GM19328 (cell line): ENCODE data around the gene RASSF7.

Experiments
- ATAC-seq: cut with Tn5 transposase; IDR thresholded peaks from one replicate; pipeline ENCODE4 v1.9.1; 2021; ENCODE audit warnings: mild to moderate bottlenecking, moderate library complexity; ENCODE audit not compliant: unreplicated experiment

RASSF7 gene

DNA sequence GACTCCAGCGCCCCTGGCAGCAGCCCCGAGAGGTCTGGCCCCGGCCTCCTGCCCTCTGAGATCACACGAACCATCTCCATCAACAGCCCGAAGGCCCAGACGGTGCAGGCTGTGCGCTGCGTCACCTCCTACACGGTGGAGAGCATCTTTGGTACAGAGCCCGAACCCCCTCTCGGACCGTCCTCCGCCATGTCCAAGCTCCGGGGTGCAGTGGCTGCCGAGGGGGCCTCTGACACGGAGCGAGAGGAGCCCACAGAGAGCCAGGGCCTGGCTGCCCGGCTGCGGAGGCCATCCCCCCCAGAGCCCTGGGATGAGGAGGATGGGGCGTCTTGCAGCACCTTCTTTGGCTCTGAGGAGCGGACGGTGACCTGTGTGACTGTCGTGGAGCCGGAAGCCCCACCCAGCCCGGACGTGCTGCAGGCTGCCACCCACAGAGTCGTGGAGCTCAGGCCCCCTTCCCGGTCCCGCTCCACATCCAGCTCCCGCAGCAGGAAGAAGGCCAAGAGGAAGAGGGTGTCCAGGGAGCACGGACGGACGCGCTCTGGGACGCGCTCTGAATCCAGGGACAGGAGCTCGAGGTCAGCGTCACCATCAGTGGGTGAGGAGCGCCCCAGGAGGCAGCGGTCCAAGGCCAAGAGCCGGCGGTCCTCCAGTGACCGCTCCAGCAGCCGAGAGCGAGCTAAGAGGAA lies 47.3 kb downstream of the RASSF7 start:
- no peak for ATAC-seq

DNA sequence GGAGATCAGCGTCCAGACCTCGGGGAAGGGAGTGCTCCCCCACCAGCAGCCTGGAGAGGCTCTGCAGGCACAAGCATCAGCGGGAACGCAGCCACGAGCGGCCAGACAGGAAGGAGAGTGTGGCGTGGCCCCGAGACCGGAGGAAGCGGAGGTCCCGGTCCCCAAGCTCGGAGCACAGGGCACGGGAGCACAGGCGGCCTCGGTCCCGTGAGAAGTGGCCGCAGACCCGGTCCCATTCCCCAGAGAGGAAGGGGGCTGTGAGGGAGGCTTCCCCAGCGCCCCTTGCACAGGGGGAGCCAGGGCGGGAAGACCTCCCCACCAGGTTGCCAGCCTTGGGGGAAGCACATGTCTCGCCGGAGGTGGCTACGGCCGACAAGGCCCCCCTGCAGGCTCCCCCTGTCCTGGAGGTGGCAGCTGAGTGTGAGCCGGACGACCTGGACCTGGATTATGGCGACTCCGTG lies 48.1 kb downstream of the RASSF7 start:
- no peak for ATAC-seq

DNA sequence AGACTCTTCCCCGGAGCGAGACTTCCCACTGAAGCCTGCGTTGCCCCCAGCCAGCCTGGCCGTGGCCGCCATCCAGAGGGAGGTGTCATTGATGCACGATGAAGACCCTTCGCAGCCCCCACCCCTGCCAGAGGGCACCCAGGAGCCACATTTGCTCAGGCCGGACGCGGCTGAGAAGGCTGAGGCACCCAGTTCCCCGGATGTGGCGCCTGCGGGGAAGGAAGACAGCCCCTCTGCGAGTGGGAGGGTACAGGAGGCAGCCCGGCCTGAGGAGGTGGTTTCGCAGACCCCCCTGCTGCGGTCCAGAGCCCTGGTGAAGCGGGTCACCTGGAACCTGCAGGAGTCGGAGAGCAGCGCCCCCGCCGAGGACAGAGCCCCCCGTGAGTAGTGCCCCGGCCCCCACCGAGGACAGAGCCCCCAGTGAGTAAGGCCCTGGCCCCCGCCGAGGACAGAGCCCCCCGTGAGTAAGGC lies 48.6 kb downstream of the RASSF7 start:
- no peak for ATAC-seq

DNA sequence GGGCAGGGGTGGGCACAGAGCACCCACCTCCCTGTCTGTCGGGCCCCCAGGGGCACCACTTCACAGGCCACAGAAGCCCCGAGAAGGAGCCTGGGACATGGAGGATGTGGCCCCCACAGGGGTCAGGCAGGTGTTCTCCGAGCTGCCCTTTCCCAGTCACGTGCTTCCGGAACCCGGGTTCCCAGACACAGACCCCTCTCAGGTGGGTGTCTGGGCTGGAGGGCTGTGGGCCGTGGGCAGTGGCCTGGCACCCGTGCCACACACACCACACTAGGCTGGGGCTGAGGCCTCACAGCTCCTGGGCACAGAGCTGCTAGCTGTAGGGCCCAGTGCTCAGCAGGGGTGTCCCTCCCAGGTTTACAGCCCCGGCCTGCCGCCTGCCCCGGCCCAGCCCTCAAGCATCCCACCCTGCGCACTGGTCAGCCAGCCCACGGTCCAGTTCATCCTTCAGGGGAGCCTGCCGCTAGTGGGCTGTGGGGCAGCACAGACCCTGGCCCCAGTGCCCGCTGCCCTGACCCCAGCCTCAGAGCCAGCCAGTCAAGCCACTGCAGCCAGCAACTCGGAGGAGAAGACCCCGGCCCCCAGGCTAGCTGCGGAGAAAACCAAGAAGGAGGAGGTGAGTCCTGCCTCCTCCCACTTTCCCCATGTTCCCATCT lies 49.5 kb downstream of the RASSF7 start:
- no peak for ATAC-seq

DNA sequence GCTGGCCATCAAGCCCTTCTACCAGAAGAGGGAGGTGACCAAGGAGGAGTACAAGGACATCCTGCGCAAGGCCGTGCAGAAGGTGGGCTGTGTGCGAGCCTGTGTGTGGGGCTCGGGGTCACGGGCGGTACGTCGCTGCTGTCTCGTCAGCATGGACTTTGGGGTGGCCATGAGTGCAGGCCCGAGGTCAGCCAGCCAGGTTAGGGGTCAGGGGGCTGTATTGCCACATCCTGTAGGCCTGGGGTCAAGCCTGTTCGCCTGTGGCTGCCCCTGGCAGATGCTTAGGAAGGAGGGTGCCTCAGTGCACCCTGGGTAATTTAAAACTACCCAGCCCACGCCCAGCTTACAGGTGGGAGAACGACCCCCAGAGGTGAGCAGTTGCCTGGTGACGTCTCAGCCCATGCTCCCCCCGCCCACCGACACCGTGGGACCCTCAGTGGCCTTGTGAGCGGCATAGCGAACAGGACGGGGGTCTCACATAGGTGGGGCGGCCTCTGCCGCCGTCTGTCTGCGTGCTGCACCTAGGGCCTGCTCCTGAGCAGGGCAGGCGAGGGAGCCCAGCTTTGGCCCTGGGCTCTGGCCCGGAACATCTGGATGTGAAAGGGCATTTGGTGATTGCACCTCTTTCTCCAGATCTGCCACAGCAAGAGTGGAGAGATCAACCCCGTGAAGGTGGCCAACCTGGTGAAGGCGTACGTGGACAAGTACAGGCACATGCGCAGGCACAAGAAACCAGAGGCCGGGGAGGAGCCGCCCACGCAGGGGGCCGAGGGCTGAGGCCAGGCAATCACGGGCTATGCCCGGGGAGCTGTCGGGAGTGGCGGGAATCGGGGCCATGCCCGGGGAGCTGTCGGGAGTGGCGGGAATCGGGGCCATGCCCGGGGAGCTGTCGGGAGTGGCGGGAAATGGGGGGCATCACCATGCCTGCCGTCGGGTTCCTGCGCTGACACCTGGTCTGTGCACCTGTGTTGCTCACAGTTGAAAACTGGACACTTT lies 50.5 kb downstream of the RASSF7 start:
- no peak for ATAC-seq

DNA sequence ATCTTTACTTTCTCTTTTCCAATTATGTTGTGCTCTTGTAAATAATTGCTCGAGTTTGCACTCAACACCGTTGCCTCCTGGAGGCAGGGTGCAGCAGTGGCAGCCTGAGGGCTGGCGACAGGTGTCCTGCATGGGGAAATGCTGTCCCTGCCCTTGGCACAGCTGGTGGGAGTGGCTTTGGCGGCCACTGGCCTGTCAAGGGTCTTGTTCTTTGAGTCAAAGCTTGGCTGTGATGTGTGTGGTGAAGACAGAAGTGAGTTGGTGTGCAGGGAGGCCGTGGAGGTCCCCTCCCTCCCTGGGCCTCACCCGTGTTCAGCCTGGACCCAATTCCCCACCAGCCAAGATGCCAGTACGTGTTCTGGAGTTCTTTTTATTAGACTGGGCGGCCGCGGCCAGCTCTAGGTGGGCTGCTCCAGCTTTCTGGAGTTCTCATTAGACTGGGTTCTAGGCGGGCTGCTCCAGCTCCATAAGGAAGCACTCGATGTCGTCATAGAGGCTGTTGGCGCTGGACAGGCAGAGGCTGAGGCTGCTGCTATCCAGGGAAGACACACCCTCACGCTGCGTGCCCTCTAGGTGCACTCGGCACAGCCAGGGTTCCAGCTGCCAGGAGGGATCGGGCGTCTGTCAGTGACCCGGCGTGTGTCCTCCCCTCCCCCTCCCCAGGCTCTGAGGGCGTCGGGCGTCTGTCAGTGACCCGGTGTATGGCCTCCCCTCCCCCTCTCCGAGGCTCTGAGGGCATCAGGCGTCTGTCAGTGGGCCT lies 51.6 kb downstream of the RASSF7 start:
- ATAC-seq = no peak

DNA sequence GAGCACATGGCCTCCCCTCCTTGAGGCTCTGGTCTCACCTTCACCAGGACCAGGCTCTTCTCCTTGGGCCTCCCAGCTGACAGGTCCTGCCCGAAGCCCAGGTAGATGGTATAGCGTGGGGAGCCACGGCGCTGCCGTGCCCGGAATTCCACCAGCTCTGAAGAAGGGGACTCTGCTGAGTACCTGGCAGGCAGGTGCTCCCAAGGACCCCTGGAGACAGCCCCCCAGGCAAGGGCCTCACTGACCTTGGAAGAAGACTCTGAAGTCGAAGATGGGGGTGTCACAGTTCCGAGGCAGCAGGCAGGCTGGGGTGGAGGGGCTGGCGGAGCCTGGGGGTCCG lies 52.2 kb downstream of the RASSF7 start:
- ATAC-seq = no peak

DNA sequence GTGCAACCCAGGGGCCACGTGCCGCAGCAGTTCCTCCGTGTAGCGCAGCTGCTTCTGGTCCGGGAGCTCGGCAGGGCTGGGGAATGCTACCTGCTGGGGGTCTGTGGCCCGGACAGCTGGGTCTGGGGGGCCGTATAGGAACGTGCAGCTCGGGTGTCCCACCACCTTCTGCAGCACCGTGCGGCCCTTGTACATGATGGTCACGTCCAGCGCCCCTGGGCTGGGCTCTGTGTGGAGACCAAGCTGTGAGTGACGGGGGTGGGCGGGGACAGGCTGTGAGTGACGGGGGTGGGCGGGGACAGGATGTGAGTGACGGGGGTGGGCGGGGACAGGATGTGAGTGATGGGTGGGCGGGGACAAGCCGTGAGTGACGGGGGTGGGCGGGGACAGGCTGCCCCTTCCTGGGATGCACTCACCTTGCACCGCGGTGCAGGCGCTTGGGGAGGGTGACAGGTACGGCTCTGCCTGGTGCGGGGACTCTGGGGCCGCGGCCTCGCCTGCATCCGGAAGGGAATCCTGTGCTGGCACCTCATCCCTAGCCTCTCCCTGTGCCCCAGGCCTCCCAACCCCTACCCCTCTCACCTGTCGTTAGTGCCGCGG lies 52.7 kb downstream of the RASSF7 start:
- no peak for ATAC-seq
